ENCODE data around the gene UGT8.

UGT8 gene

GRCh38 chr4:114725066-114725465 is 126.5 kb downstream of the UGT8 start:
- Histone ChIP-seq H3K36me3 (ENCODE audit: control insufficient read depth, insufficient read depth, low read length) (no peaks in the 10 kb centered on the region), H3K27ac (ENCODE audit: insufficient read depth, low read length, poor library complexity, severe bottlenecking) (no peak overlapping the region), H3K4me3 (ENCODE audit: insufficient read depth, low read depth, low read length, poor library complexity, severe bottlenecking) (no peak overlapping the region), H3K9me3 (ENCODE audit: control insufficient read depth, low read length) (no peaks in the 10 kb centered on the region), H3K27me3 (replicated peaks; ENCODE audit: control insufficient read depth, insufficient read depth, low read length, poor library complexity, severe bottlenecking) (no peaks in the 10 kb centered on the region), H3K4me1 (ENCODE audit: control insufficient read depth, insufficient read depth, low read length, poor library complexity, severe bottlenecking) (no peaks in the 10 kb centered on the region)
- DNase-seq: no peak

- Histone ChIP-seq H3K27ac (ENCODE audit: insufficient read depth, low read length, poor library complexity, severe bottlenecking) (no peak overlapping the region), H3K4me3 (ENCODE audit: insufficient read depth, low read depth, low read length, poor library complexity, severe bottlenecking) (no peak overlapping the region), H3K4me1 (ENCODE audit: control insufficient read depth, insufficient read depth, low read length, poor library complexity, severe bottlenecking) (no peaks in the 10 kb centered on the region), H3K36me3 (ENCODE audit: control insufficient read depth, insufficient read depth, low read length) (no peaks in the 10 kb centered on the region), H3K27me3 (replicated peaks; ENCODE audit: control insufficient read depth, insufficient read depth, low read length, poor library complexity, severe bottlenecking) (no peaks in the 10 kb centered on the region), H3K9me3 (ENCODE audit: control insufficient read depth, low read length) (no peaks in the 10 kb centered on the region)
- no peak for DNase-seq
Measured at GRCh38 chr4:114727461-114727860, 128.9 kb downstream of the UGT8 start.

Measured in effector memory CD4-positive, alpha-beta T cell (primary cell).